DND-41 (cell line): Measurements from ENCODE around the gene TMED5.

Experiments used
- CTCF ChIP-seq: IDR thresholded peaks from 2 replicates; pipeline ENCODE4 v1.5.1; 2012; ENCODE audit warnings: borderline replicate concordance, low read length, moderate library complexity, mild to moderate bottlenecking; ENCODE audit not compliant: poor library complexity, severe bottlenecking; ENCODE audit errors: extremely low read depth
- EZH2 ChIP-seq: IDR thresholded peaks from 3 replicates; pipeline ENCODE4 v1.6.1; 2012; ENCODE audit warnings: borderline replicate concordance, low read depth, mild to moderate bottlenecking, moderate library complexity, low read length, inconsistent platforms; ENCODE audit not compliant: severe bottlenecking

GRCh38 chr1:93109578-93109977, 70.6 kb downstream of the TMED5 start:
- no peak for TF ChIP-seq CTCF
- TF ChIP-seq EZH2: no peak
